ENCODE measurements around the gene SLC12A4.
A peak's percentile ranks its signal among the peaks of the same experiment; 100 is the strongest.
"Not testable (repeated sequence)": the region's sequence is repeated elsewhere in the genome, so short reads cannot be mapped to it uniquely, and the experiment has no call there.

Gene SLC12A4

GRCh38 chr16:67940446-67941089 lies 27.9 kb downstream of the SLC12A4 start:
- no peak for DNase-seq

- peak; percentile 27 to 43 for DNase-seq
These were observed 28.7 kb downstream of the SLC12A4 start for GRCh38 chr16:67939507-67940445.

GRCh38 chr16:67937713-67938112 lies 30.7 kb downstream of the SLC12A4 start:
- DNase-seq = not testable (repeated sequence)

- peak; percentile 83 to 85 for DNase-seq
These were observed 31.4 kb downstream of the SLC12A4 start for GRCh38 chr16:67936880-67937605.

- DNase-seq = no peak
These were observed 32.1 kb downstream of the SLC12A4 start, which contains the start of gene PSMB10 for GRCh38 chr16:67936124-67936879. Gene PSMB10 (minus strand): TSS chr16:67936850. CDS start chr16:67936749, 101 bp downstream.

GRCh38 chr16:67935402-67936123 lies 32.9 kb downstream of the SLC12A4 start:
- DNase-seq = peak; percentile 96 to 97

- no peak for DNase-seq
These were observed 33.4 kb downstream of the SLC12A4 start for GRCh38 chr16:67935101-67935401.

GRCh38 chr16:67934306-67935100 lies 33.9 kb downstream of the SLC12A4 start:
- no peak for DNase-seq

GRCh38 chr16:67933805-67934204 lies 34.6 kb downstream of the SLC12A4 start:
- no peak for DNase-seq

- DNase-seq = no peak
These were observed 36.0 kb downstream of the SLC12A4 start for GRCh38 chr16:67932462-67932840.

- DNase-seq = no peak
These were observed 36.5 kb downstream of the SLC12A4 start, which contains the start of gene CTRL for GRCh38 chr16:67931712-67932461. Gene CTRL (minus strand): TSS chr16:67931862. CDS start chr16:67931852, 10 bp downstream.

GRCh38 chr16:67930678-67931211 lies 37.7 kb downstream of the SLC12A4 start:
- no peak for DNase-seq

GRCh38 chr16:67930191-67930590 lies 38.2 kb downstream of the SLC12A4 start:
- no peak for DNase-seq

GRCh38 chr16:67928561-67929364 lies 39.7 kb downstream of the SLC12A4 start:
- DNase-seq = peak; percentile 74 to 79

- no peak for DNase-seq
These were observed 40.3 kb downstream of the SLC12A4 start for GRCh38 chr16:67928147-67928546.

- no peak for DNase-seq
These were observed 41.1 kb downstream of the SLC12A4 start for GRCh38 chr16:67927131-67927941.

GRCh38 chr16:67926181-67926750 lies 42.2 kb downstream of the SLC12A4 start:
- DNase-seq = no peak
